Stomach smooth muscle (tissue), 2 donors: ENCODE results near the gene DPYD.

Source experiments
- H3K27ac ChIP-seq: one replicate; pipeline ENCODE4 v1.7.0; 2013; ENCODE audit warnings: mild to moderate bottlenecking, low read length, inconsistent platforms
- H3K27me3 ChIP-seq, 2 donors: one replicate each; pipeline ENCODE4 v1.7.0; 2013; ENCODE audit warnings: low read length in 2 of 2; ENCODE audit not compliant: insufficient read depth in 2 of 2, control insufficient read depth in 1 of 2
- H3K36me3 ChIP-seq, 2 donors: one replicate each; pipeline ENCODE4 v1.7.0; 2013; ENCODE audit warnings: low read length in 2 of 2; ENCODE audit not compliant: control insufficient read depth in 2 of 2, insufficient read depth in 2 of 2
- H3K4me1 ChIP-seq: one replicate; pipeline ENCODE4 v1.7.0; 2013; ENCODE audit warnings: low read length; ENCODE audit not compliant: control insufficient read depth, insufficient read depth
- H3K4me3 ChIP-seq, 2 donors: one replicate each; pipeline ENCODE4 v1.7.0; 2013; ENCODE audit warnings: low read length in 2 of 2
- H3K9ac ChIP-seq, 2 donors: one replicate each; pipeline ENCODE4 v1.7.0; 2013; ENCODE audit warnings: low read length in 2 of 2, mild to moderate bottlenecking in 1 of 2
- H3K9me3 ChIP-seq, 2 donors: one replicate each; pipeline ENCODE4 v1.7.0; 2013; ENCODE audit warnings: low read length in 2 of 2; ENCODE audit not compliant: control insufficient read depth in 2 of 2
- donor health status: healthy.
- donor health status: Pancreatic carcinoma.

Gene DPYD

GRCh38 chr1:97270508-97271307 is 650.1 kb downstream of the DPYD start:
- H3K9ac ChIP-seq = no peak overlapping the region
- H3K4me3 ChIP-seq = no peak overlapping the region
- no peaks in the 10 kb centered on the region for H3K36me3 ChIP-seq
- H3K9me3 ChIP-seq = peaks cover 0 to 3% of the 10 kb centered on the region in 2 donors
- no peak overlapping the region for H3K27ac ChIP-seq
- H3K4me1 ChIP-seq = no peaks in the 10 kb centered on the region
- no peaks in the 10 kb centered on the region for H3K27me3 ChIP-seq

GRCh38 chr1:97265630-97266029 is 655.2 kb downstream of the DPYD start:
- peaks cover 0 to 3% of the 10 kb centered on the region in 2 donors for H3K9me3 ChIP-seq
- no peak overlapping the region for H3K27ac ChIP-seq
- no peak overlapping the region for H3K9ac ChIP-seq
- no peaks in the 10 kb centered on the region for H3K27me3 ChIP-seq
- no peaks in the 10 kb centered on the region for H3K36me3 ChIP-seq
- H3K4me3 ChIP-seq = no peak overlapping the region
- no peaks in the 10 kb centered on the region for H3K4me1 ChIP-seq

- Histone ChIP-seq H3K9ac (no peak overlapping the region), H3K27ac (no peak overlapping the region), H3K4me1 (no peaks in the 10 kb centered on the region), H3K4me3 (no peak overlapping the region), H3K36me3 (no peaks in the 10 kb centered on the region), H3K9me3 (no peaks in the 10 kb centered on the region), H3K27me3 (no peaks in the 10 kb centered on the region)
These were observed 658.0 kb downstream of the DPYD start for GRCh38 chr1:97262842-97263241.

- Histone ChIP-seq H3K27ac (no peak overlapping the region), H3K9me3 (no peaks in the 10 kb centered on the region), H3K27me3 (no peaks in the 10 kb centered on the region)
These were observed 662.2 kb downstream of the DPYD start for GRCh38 chr1:97258597-97258996.

GRCh38 chr1:97254731-97255463 is 665.9 kb downstream of the DPYD start:
- Histone ChIP-seq H3K9ac (no peak overlapping the region), H3K9me3 (no peaks in the 10 kb centered on the region), H3K4me1 (no peaks in the 10 kb centered on the region), H3K27me3 (no peaks in the 10 kb centered on the region), H3K27ac (no peak overlapping the region), H3K4me3 (no peak overlapping the region), H3K36me3 (no peaks in the 10 kb centered on the region)

More at GRCh38 chr1:97258597-97258996, 662.2 kb downstream of the DPYD start:
- Histone ChIP-seq H3K4me3 (no peak overlapping the region), H3K4me1 (no peaks in the 10 kb centered on the region), H3K9ac (no peak overlapping the region), H3K36me3 (no peaks in the 10 kb centered on the region)

GRCh38 chr1:97252925-97253324 is 667.9 kb downstream of the DPYD start:
- H3K9ac ChIP-seq = no peak overlapping the region
- no peaks in the 10 kb centered on the region for H3K27me3 ChIP-seq

GRCh38 chr1:97252076-97252475 is 668.8 kb downstream of the DPYD start:
- no peak overlapping the region for H3K4me3 ChIP-seq
- no peak overlapping the region for H3K27ac ChIP-seq
- no peaks in the 10 kb centered on the region for H3K4me1 ChIP-seq
- no peak overlapping the region for H3K9ac ChIP-seq
- no peaks in the 10 kb centered on the region for H3K9me3 ChIP-seq
- no peaks in the 10 kb centered on the region for H3K27me3 ChIP-seq
- no peaks in the 10 kb centered on the region for H3K36me3 ChIP-seq

More at GRCh38 chr1:97252925-97253324, 667.9 kb downstream of the DPYD start:
- Histone ChIP-seq H3K9me3 (no peaks in the 10 kb centered on the region), H3K4me3 (no peak overlapping the region), H3K36me3 (no peaks in the 10 kb centered on the region), H3K27ac (no peak overlapping the region), H3K4me1 (no peaks in the 10 kb centered on the region)

- Histone ChIP-seq H3K9me3 (no peaks in the 10 kb centered on the region), H3K4me3 (no peak overlapping the region), H3K27me3 (no peaks in the 10 kb centered on the region), H3K9ac (no peak overlapping the region), H3K36me3 (no peaks in the 10 kb centered on the region), H3K4me1 (no peaks in the 10 kb centered on the region), H3K27ac (no peak overlapping the region)
These were observed 673.6 kb downstream of the DPYD start for GRCh38 chr1:97247196-97247595.

- Histone ChIP-seq H3K27ac (no peak overlapping the region), H3K4me1 (no peaks in the 10 kb centered on the region), H3K9ac (peak overlapping the region in 1 of 2 donors; percentile 10), H3K4me3 (peak overlapping the region; percentile 16 to 34), H3K27me3 (no peaks in the 10 kb centered on the region), H3K9me3 (no peaks in the 10 kb centered on the region), H3K36me3 (no peaks in the 10 kb centered on the region)
These were observed 675.2 kb downstream of the DPYD start for GRCh38 chr1:97245682-97246081.

- Histone ChIP-seq H3K9ac (no peak overlapping the region), H3K36me3 (no peaks in the 10 kb centered on the region), H3K4me1 (no peaks in the 10 kb centered on the region), H3K9me3 (no peaks in the 10 kb centered on the region), H3K27me3 (no peaks in the 10 kb centered on the region), H3K4me3 (no peak overlapping the region), H3K27ac (no peak overlapping the region)
These were observed 675.8 kb downstream of the DPYD start for GRCh38 chr1:97245026-97245425.
